BLaER1 (cell line): ENCODE results near the gene C1orf50.
"Not testable (repeated sequence)": the region's sequence is repeated elsewhere in the genome, so short reads cannot be mapped to it uniquely, and the experiment has no call there.

ENCODE experiments used
- H3K27ac ChIP-seq: shearing (Covaris generic); formaldehyde crosslinking; 2 replicates; pipeline ENCODE4 v1.8.1; 2022
- H3K27me3 ChIP-seq: shearing (Covaris generic); formaldehyde crosslinking; 2 replicates; pipeline ENCODE4 v1.8.1; 2022
- H3K36me3 ChIP-seq: shearing (Covaris generic); formaldehyde crosslinking; 2 replicates; pipeline ENCODE4 v1.8.1; 2022
- H3K4me1 ChIP-seq: shearing (Covaris generic); formaldehyde crosslinking; 2 replicates; pipeline ENCODE4 v1.8.1; 2022
- H3K4me2 ChIP-seq: shearing (Covaris generic); formaldehyde crosslinking; 2 replicates; pipeline ENCODE4 v1.8.1; 2022
- H3K4me3 ChIP-seq: shearing (Covaris generic); formaldehyde crosslinking; 2 replicates; pipeline ENCODE4 v1.8.1; 2022
- H3K9ac ChIP-seq: shearing (Covaris generic); formaldehyde crosslinking; 2 replicates; pipeline ENCODE4 v1.8.1; 2022
- H3K9me3 ChIP-seq: shearing (Covaris generic); formaldehyde crosslinking; 2 replicates; pipeline ENCODE4 v1.8.1; 2022
- H4K20me1 ChIP-seq: shearing (Covaris generic); formaldehyde crosslinking; 2 replicates; pipeline ENCODE4 v1.8.1; 2022
- Cebpa-rat ChIP-seq: shearing (Covaris generic); IDR thresholded peaks from 2 replicates; pipeline ENCODE4 v1.8.1; 2022

C1orf50 gene

DNA sequence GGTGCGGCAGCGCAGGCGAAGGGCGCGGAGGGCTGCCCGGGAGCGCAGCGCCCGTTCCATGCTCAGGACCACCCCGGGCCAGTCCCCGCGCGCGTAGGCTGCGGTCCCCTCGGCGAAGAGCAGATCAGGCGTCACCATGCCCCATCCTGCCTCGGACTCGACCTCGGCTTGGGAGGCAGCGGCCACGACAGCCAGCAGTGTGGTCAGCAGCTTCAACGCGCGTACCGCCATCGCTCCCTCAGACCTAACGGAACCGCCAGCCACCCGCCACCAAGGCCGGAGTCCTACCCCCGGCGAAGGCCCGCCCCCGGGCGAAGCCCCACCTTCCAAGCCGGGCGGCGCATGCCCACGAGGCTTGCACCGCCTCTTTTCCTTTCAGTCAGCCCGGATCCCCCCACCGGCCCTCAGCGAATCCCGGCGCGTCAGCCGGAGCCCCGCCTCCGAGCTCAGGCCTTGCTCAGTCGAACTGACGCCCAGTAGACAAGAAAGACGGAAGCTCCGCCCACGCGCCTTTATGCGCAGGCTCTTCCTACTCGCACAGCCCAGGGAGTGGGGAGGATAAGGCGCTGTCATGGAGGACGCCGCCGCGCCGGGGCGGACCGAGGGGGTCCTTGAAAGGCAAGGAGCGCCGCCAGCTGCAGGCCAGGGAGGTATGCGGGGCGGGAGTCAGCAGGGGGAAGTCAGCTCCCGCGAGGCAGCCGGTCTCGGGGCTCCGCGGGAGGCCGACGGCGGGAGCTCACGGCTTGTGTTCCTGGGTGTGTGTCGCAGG is at the start of gene C1orf50, which contains the start of gene P3H1:
TSS of gene C1orf50 (plus strand) at position 509 of the 769 bp plus-strand sequence. CDS start at position 572, 63 bp downstream.
TSS of gene P3H1 (minus strand) at position 288 of the 769 bp plus-strand sequence. CDS start at position 231, 57 bp downstream.
- no peaks in the 10 kb centered on the region for H3K9me3 ChIP-seq
- no peaks in the 10 kb centered on the region for H3K27me3 ChIP-seq
- peak within 1 kb of the TSS; percentile 95 for H3K4me2 ChIP-seq
- H4K20me1 ChIP-seq = peaks cover 41% of the 10 kb centered on the region
- H3K4me3 ChIP-seq = peak within 1 kb of the TSS; percentile 98
- no peak for TF ChIP-seq Cebpa-rat
- H3K36me3 ChIP-seq = peaks cover 34% of the 10 kb centered on the region
- peak within 1 kb of the TSS; percentile 86 for H3K27ac ChIP-seq
- peak within 1 kb of the TSS; percentile 94 for H3K9ac ChIP-seq
- H3K4me1 ChIP-seq = peaks cover 53% of the 10 kb centered on the region

DNA sequence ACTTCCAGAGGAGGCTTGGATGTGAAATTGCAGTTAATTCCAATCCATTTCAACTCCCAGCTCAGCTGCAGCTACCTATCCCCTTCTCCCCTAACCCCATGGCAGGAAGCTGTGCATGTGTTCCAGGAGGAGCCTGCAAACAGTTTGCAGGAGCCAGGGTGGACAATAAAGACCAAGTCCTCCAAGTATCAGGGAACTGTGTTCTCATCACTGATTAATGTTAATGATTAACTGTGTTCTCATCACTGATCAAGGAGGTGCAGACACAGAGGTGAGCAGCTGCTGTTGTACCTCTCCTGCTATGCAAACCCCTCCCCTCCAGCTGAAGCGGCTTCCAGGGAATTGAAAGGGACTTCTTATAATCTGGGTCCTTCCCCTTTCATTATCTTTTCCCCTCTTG is 46.2 kb upstream of the C1orf50 start:
- peaks cover 38% of the 10 kb centered on the region for H3K36me3 ChIP-seq
- peaks cover 17% of the 10 kb centered on the region for H3K4me1 ChIP-seq
- no peak overlapping the region for H3K27ac ChIP-seq
- H3K9me3 ChIP-seq = no peaks in the 10 kb centered on the region
- no peak overlapping the region for H3K9ac ChIP-seq
- TF ChIP-seq Cebpa-rat = no peak
- no peak overlapping the region for H3K4me2 ChIP-seq
- H4K20me1 ChIP-seq = peaks cover 10% of the 10 kb centered on the region; the same call in 1 of the 2 replicates
- H3K4me3 ChIP-seq = no peak overlapping the region
- no peaks in the 10 kb centered on the region for H3K27me3 ChIP-seq

DNA sequence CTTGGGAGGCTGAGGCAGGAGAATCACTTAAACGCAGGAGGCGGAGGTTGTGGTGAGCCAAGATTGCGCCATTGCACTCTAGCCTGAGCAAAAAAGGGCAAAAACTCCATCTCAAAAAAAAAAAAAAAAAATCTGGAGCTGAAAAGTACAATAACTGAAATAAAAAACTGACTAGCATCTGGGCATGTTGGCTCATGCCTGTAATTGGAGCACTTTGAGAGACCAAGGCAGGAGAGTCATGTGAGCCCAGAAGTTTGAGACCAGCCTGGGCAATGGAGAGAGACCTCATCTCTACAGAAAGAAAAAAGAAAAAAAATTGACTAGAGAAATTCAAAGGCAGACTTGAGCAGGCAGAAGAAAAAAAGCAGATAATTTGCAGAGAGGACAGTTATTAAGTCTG is 45.1 kb upstream of the C1orf50 start:
- Histone ChIP-seq H3K36me3 (peaks cover 27% of the 10 kb centered on the region), H3K27me3 (no peaks in the 10 kb centered on the region), H4K20me1 (no peaks in the 10 kb centered on the region), H3K9ac (no peak overlapping the region), H3K27ac (no peak overlapping the region), H3K9me3 (no peaks in the 10 kb centered on the region), H3K4me1 (peaks cover 17% of the 10 kb centered on the region), H3K4me2 (peak overlapping the region; percentile 2; the same call in 1 of the 2 replicates), H3K4me3 (no peak overlapping the region)
- TF ChIP-seq Cebpa-rat = no peak

GRCh38 chr1:42722403-42722802 is 44.6 kb upstream of the C1orf50 start:
- not testable (repeated sequence) for H3K4me2 ChIP-seq, H4K20me1 ChIP-seq, H3K27me3 ChIP-seq, H3K4me3 ChIP-seq, H3K27ac ChIP-seq, H3K9ac ChIP-seq, H3K9me3 ChIP-seq
- Histone ChIP-seq H3K36me3 (peaks cover 22% of the 10 kb centered on the region), H3K4me1 (peaks cover 17% of the 10 kb centered on the region)

DNA sequence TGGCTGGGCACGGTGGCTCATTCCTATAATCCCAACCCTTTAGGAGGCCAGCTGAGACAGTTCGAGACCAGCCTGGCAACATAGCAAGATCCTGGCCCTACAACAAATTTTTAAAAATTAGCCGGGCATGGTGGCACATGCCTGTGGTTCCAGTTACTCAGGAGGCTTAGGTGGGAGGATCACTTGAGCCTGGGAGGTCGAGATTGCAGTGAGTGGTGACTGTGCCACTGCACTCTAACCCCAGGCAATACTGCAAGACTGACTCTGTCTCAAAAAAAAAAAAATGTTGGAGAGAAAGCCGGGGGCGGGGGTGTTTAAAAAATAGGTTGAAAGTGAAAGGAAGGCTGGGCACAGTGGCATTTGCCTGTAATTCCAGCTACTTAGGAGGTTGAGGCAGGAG is 43.5 kb upstream of the C1orf50 start:
- peaks cover 11% of the 10 kb centered on the region for H3K36me3 ChIP-seq
- H3K27ac ChIP-seq = no peak overlapping the region
- no peak for TF ChIP-seq Cebpa-rat
- no peak overlapping the region for H3K4me2 ChIP-seq
- H3K4me1 ChIP-seq = peaks cover 17% of the 10 kb centered on the region
- H3K9me3 ChIP-seq = no peaks in the 10 kb centered on the region
- H3K4me3 ChIP-seq = no peak overlapping the region
- H3K27me3 ChIP-seq = no peaks in the 10 kb centered on the region
- no peaks in the 10 kb centered on the region for H4K20me1 ChIP-seq
- H3K9ac ChIP-seq = no peak overlapping the region

- not testable (repeated sequence) for H3K27me3 ChIP-seq, H3K4me2 ChIP-seq, H3K9me3 ChIP-seq, H3K27ac ChIP-seq, H4K20me1 ChIP-seq, H3K4me3 ChIP-seq, H3K9ac ChIP-seq, H3K36me3 ChIP-seq
- H3K4me1 ChIP-seq = peaks cover 15% of the 10 kb centered on the region
These were observed 41.2 kb upstream of the C1orf50 start for GRCh38 chr1:42725820-42726219.

GRCh38 chr1:42730002-42730401 is 37.0 kb upstream of the C1orf50 start:
- Histone ChIP-seq H3K36me3 (no peaks in the 10 kb centered on the region), H3K27ac (no peak overlapping the region), H3K9me3 (no peaks in the 10 kb centered on the region), H4K20me1 (no peaks in the 10 kb centered on the region), H3K4me2 (no peak overlapping the region), H3K9ac (no peak overlapping the region), H3K4me1 (peaks cover 10% of the 10 kb centered on the region), H3K4me3 (no peak overlapping the region), H3K27me3 (no peaks in the 10 kb centered on the region)
- no peak for TF ChIP-seq Cebpa-rat

- no peak overlapping the region for H3K9ac ChIP-seq
- no peak for TF ChIP-seq Cebpa-rat
These were observed 36.1 kb upstream of the C1orf50 start for GRCh38 chr1:42730988-42731387.

GRCh38 chr1:42731585-42731984 is 35.5 kb upstream of the C1orf50 start:
- H3K4me1 ChIP-seq = peaks cover 26% of the 10 kb centered on the region
- TF ChIP-seq Cebpa-rat = no peak
- no peaks in the 10 kb centered on the region for H4K20me1 ChIP-seq

More at GRCh38 chr1:42730988-42731387, 36.1 kb upstream of the C1orf50 start:
- H3K36me3 ChIP-seq = no peaks in the 10 kb centered on the region
- H3K27ac ChIP-seq = no peak overlapping the region
- H3K27me3 ChIP-seq = no peaks in the 10 kb centered on the region
- peaks cover 20% of the 10 kb centered on the region for H3K4me1 ChIP-seq
- H3K4me2 ChIP-seq = no peak overlapping the region
- H3K9me3 ChIP-seq = no peaks in the 10 kb centered on the region
- no peaks in the 10 kb centered on the region for H4K20me1 ChIP-seq
- H3K4me3 ChIP-seq = no peak overlapping the region

DNA sequence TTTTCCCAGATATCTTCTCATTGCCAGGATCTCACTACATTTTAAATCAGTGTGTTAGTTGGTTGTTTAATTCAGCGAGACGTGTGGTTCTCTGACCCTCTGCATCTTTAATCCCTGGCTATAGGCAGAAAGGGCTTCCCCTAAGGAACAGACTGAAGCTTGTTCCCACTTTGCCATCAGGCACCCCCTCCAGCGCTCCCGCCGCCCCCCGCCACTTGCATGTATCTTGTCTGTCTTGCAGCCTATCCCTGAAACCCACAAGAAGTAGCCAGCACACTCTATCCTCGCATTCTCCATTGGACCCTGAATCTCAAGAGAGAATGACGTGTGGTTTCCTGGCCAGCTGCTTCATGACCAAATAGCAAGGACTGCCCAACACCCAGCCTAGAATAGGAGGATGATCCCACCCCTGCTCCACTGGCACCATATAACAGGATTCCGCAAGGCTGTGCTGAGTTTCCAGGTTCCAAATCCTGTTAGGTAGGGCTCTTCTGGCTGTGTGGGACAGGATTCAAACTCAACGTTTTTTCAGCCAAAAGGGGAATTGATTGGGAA is 34.8 kb upstream of the C1orf50 start:
- H3K4me2 ChIP-seq = peak overlapping the region; percentile 54
- no peaks in the 10 kb centered on the region for H3K27me3 ChIP-seq
- no peaks in the 10 kb centered on the region for H3K36me3 ChIP-seq
- no peaks in the 10 kb centered on the region for H3K9me3 ChIP-seq
- no peak overlapping the region for H3K9ac ChIP-seq
- no peak overlapping the region for H3K4me3 ChIP-seq
- H3K4me1 ChIP-seq = peaks cover 32% of the 10 kb centered on the region
- H4K20me1 ChIP-seq = no peaks in the 10 kb centered on the region
- H3K27ac ChIP-seq = peak overlapping the region; percentile 18; the same call in 1 of the 2 replicates
- TF ChIP-seq Cebpa-rat = no peak

More at GRCh38 chr1:42731585-42731984, 35.5 kb upstream of the C1orf50 start:
- H3K9ac ChIP-seq = no peak overlapping the region
- H3K27ac ChIP-seq = peak overlapping the region; percentile 18; the same call in 1 of the 2 replicates
- H3K9me3 ChIP-seq = no peaks in the 10 kb centered on the region
- peak overlapping the region; percentile 54; the same call in 1 of the 2 replicates for H3K4me2 ChIP-seq
- H3K4me3 ChIP-seq = no peak overlapping the region
- H3K36me3 ChIP-seq = no peaks in the 10 kb centered on the region
- H3K27me3 ChIP-seq = no peaks in the 10 kb centered on the region
